HepG2 (cell line): ENCODE measurements around the gene SLC45A3.

Experiments
- CENPT ChIP-seq: sonication (generic); formaldehyde crosslinking; IDR thresholded peaks from 2 replicates; pipeline ENCODE4 v1.8.0; 2022; ENCODE audit warnings: low read depth, mild to moderate bottlenecking, moderate library complexity, missing genetic modification reagents
- JUND ChIP-seq: sonication (generic); formaldehyde crosslinking; IDR thresholded peaks from 2 replicates; pipeline ENCODE4 v1.8.0; 2022; ENCODE audit warnings: mild to moderate bottlenecking, missing genetic modification reagents
- POLR2AphosphoS2 ChIP-seq: IDR thresholded peaks from 2 replicates; pipeline ENCODE4 v1.6.1; 2011; ENCODE audit warnings: low read depth, low read length, improper control_type of control experiment
- RBM39 ChIP-seq: fragments of 200-400 bp; formaldehyde crosslinking; IDR thresholded peaks from one replicate; pipeline ENCODE4 v1.6.1; 2018; ENCODE audit warnings: antibody characterized with exemption, mild to moderate bottlenecking, low read depth, low read length; ENCODE audit not compliant: poor library complexity, severe bottlenecking
- TF ChIP-seq, protein P1 (sequence below): sonication (generic); formaldehyde crosslinking; IDR thresholded peaks from 2 replicates; pipeline ENCODE4 v1.5.0; 2020; ENCODE audit warnings: missing genetic modification reagents
- TF ChIP-seq, protein P2 (sequence below): fragments of 450-650 bp; IDR thresholded peaks from 2 replicates; pipeline ENCODE4 v1.6.1; 2016
- TF ChIP-seq, protein P3 (sequence below): sonication (generic); formaldehyde crosslinking; IDR thresholded peaks from 2 replicates; pipeline ENCODE4 v1.4.0; 2020; ENCODE audit warnings: mild to moderate bottlenecking, missing genetic modification reagents
- TF ChIP-seq, protein P4 (sequence below): sonication (generic); formaldehyde crosslinking; IDR thresholded peaks from 2 replicates; pipeline ENCODE4 v1.5.0; 2020; ENCODE audit warnings: mild to moderate bottlenecking, missing genetic modification reagents, moderate library complexity
- TF ChIP-seq, protein P5 (sequence below): IDR thresholded peaks from 2 replicates; pipeline ENCODE4 v1.6.1; 2016; ENCODE audit warnings: low read depth, borderline replicate concordance

DNA sequence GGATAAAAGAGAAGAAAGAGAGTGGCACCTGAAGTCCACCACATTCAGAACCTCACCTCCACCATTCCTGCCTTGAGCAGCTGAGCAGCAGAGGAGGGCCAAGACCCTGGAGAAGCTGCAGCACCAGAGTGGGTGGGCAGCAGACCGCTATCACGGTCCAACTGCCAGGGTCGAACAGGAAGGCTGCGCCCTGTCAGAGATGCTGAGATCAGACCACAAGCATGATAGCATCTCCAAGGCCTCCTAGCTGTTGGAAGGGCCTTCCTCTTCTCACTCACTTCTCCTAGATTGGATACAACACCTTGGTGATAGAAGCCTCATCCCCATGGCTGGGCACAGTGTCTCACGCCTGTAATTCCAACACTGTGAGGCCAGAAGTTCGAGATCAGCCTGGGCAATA, 12.1 kb upstream of the SLC45A3 start:
- no peak for TF ChIP-seq JUND (CRISPR knock-in tag)
- TF ChIP-seq, protein P1, sequence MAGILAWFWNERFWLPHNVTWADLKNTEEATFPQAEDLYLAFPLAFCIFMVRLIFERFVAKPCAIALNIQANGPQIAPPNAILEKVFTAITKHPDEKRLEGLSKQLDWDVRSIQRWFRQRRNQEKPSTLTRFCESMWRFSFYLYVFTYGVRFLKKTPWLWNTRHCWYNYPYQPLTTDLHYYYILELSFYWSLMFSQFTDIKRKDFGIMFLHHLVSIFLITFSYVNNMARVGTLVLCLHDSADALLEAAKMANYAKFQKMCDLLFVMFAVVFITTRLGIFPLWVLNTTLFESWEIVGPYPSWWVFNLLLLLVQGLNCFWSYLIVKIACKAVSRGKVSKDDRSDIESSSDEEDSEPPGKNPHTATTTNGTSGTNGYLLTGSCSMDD (CRISPR knock-in tag), result no peak
- no peak for TF ChIP-seq RBM39
- TF ChIP-seq CENPT (CRISPR knock-in tag), result no peak
- TF ChIP-seq, protein P2, sequence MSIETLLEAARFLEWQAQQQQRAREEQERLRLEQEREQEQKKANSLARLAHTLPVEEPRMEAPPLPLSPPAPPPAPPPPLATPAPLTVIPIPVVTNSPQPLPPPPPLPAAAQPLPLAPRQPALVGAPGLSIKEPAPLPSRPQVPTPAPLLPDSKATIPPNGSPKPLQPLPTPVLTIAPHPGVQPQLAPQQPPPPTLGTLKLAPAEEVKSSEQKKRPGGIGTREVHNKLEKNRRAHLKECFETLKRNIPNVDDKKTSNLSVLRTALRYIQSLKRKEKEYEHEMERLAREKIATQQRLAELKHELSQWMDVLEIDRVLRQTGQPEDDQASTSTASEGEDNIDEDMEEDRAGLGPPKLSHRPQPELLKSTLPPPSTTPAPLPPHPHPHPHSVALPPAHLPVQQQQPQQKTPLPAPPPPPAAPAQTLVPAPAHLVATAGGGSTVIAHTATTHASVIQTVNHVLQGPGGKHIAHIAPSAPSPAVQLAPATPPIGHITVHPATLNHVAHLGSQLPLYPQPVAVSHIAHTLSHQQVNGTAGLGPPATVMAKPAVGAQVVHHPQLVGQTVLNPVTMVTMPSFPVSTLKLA, result no peak
- TF ChIP-seq, protein P3, sequence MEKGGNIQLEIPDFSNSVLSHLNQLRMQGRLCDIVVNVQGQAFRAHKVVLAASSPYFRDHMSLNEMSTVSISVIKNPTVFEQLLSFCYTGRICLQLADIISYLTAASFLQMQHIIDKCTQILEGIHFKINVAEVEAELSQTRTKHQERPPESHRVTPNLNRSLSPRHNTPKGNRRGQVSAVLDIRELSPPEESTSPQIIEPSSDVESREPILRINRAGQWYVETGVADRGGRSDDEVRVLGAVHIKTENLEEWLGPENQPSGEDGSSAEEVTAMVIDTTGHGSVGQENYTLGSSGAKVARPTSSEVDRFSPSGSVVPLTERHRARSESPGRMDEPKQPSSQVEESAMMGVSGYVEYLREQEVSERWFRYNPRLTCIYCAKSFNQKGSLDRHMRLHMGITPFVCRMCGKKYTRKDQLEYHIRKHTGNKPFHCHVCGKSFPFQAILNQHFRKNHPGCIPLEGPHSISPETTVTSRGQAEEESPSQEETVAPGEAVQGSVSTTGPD (CRISPR knock-in tag), result no peak
- TF ChIP-seq POLR2AphosphoS2, result no peak
- TF ChIP-seq, protein P4, sequence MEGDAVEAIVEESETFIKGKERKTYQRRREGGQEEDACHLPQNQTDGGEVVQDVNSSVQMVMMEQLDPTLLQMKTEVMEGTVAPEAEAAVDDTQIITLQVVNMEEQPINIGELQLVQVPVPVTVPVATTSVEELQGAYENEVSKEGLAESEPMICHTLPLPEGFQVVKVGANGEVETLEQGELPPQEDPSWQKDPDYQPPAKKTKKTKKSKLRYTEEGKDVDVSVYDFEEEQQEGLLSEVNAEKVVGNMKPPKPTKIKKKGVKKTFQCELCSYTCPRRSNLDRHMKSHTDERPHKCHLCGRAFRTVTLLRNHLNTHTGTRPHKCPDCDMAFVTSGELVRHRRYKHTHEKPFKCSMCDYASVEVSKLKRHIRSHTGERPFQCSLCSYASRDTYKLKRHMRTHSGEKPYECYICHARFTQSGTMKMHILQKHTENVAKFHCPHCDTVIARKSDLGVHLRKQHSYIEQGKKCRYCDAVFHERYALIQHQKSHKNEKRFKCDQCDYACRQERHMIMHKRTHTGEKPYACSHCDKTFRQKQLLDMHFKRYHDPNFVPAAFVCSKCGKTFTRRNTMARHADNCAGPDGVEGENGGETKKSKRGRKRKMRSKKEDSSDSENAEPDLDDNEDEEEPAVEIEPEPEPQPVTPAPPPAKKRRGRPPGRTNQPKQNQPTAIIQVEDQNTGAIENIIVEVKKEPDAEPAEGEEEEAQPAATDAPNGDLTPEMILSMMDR, result no peak
- TF ChIP-seq, protein P5, sequence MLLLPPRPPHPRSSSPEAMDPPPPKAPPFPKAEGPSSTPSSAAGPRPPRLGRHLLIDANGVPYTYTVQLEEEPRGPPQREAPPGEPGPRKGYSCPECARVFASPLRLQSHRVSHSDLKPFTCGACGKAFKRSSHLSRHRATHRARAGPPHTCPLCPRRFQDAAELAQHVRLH, result no peak
